GM19467 (cell line): ENCODE measurements around the gene NUDT4.

ENCODE experiments used
- ATAC-seq: cut with Tn5 transposase; IDR thresholded peaks from one replicate; pipeline ENCODE4 v1.9.1; 2021; ENCODE audit warnings: mild to moderate bottlenecking, moderate library complexity; ENCODE audit not compliant: unreplicated experiment

The NUDT4 gene

GRCh38 chr12:93451423-93452158, 73.9 kb downstream of the NUDT4 start:
- ATAC-seq = no peak

DNA sequence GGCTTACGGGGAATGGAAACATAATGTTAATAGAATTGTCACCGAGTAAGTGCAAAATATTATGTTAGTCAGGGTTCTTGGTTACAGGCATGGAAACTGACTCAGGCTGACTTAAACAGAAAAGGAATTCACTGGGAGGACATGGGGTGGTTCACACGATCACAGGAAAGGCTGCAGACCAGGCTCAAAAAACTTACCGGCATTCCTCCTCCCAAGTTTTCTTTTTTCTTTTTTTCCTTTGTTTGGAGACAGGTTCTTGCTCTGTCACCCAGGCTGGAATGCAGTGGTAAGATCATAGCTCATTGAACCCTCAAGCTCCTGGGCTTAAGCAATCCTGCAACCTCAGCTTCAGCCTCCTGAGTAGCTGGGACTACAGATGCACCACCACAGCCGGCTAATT, 75.9 kb downstream of the NUDT4 start:
- ATAC-seq = no peak

GRCh38 chr12:93456077-93456476, 78.4 kb downstream of the NUDT4 start:
- no peak for ATAC-seq
